HUES6 (cell line): ENCODE measurements around the gene CD9.
"Not testable (repeated sequence)": the region's sequence is repeated elsewhere in the genome, so short reads cannot be mapped to it uniquely, and the experiment has no call there.

Experiments used
- H3K27ac ChIP-seq: 2 replicates; pipeline ENCODE4 v1.7.0; 2013; ENCODE audit warnings: low read depth, mild to moderate bottlenecking, low read length, inconsistent platforms
- H3K27me3 ChIP-seq: 2 replicates; pipeline ENCODE4 v1.6.1; 2013; ENCODE audit warnings: low read length; ENCODE audit not compliant: control insufficient read depth, insufficient read depth
- H3K36me3 ChIP-seq: 2 replicates; pipeline ENCODE4 v1.6.1; 2013; ENCODE audit warnings: low read length; ENCODE audit not compliant: control insufficient read depth, insufficient read depth
- H3K4me1 ChIP-seq: 2 replicates; pipeline ENCODE4 v1.6.1; 2013; ENCODE audit warnings: low read length; ENCODE audit not compliant: control insufficient read depth, insufficient read depth
- H3K4me3 ChIP-seq: 2 replicates; pipeline ENCODE4 v1.5.1; 2013; ENCODE audit warnings: low read depth, low read length
- H3K9ac ChIP-seq: one replicate; pipeline ENCODE4 v1.6.1; 2013; ENCODE audit warnings: mild to moderate bottlenecking, low read length
- H3K9me3 ChIP-seq: 2 replicates; pipeline ENCODE4 v1.6.1; 2013; ENCODE audit warnings: low read depth, low read length; ENCODE audit not compliant: control insufficient read depth, insufficient read depth

Gene CD9

DNA sequence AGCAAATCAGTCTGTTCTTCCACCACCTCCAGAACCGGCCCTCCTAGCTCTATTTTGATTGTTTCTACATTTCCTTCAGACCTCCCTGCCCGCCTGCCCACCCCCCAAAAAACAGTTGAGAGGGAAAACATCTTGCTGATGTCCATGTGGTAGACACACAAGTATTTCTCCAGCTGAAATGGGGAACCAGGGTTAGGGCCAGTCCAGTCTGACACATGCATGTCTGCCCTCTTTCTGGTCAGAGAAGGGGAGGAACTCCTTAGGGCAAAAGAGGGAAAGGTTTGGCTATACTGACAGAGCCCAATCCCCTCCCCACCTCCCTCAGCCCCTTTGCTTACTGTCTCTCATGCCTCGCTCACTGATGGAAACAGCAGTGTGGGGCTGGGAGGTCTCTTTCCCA is 3.4 kb downstream of the CD9 start:
- Histone ChIP-seq H3K27ac (no peak overlapping the region), H3K9me3 (no peaks in the 10 kb centered on the region), H3K27me3 (peaks cover 18% of the 10 kb centered on the region), H3K9ac (no peak overlapping the region), H3K4me1 (peaks cover 76% of the 10 kb centered on the region), H3K4me3 (no peak overlapping the region), H3K36me3 (peaks cover 14% of the 10 kb centered on the region)

DNA sequence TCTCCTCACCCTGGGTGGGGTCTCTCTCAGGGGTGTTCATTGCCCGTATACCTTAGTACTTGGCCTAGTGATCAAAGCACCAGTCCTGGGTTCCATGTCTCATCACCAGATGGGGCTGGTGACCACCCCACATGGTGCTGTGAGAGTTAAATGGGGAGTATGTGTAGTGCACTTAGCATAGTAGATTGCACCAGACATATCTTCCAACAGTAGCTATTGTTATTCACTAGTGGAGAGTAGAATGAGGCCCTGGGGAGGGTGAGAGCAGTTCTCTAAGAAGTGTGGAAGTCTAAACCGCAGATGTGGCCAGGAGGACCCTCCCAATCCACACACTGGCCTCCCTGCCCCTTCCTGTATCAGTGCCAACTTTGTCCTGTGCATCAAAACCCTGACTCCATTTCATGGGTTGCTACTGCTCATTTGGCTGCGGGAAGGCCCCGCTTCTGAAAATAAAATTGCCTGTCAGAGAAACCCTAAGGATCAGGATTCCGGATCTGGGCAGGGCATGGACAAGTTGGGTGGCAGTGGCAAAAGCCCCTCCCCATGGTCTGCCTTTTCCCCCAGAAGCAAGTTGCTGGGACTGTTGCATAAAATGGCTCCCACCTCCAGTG is 4.4 kb downstream of the CD9 start:
- Histone ChIP-seq H3K36me3 (peaks cover 17% of the 10 kb centered on the region), H3K4me1 (peaks cover 70% of the 10 kb centered on the region), H3K9ac (peak overlapping the region; percentile 76), H3K27me3 (peaks cover 15% of the 10 kb centered on the region; the same call in 1 of the 2 replicates), H3K4me3 (peak overlapping the region; percentile 16; the same call in 1 of the 2 replicates), H3K9me3 (no peaks in the 10 kb centered on the region), H3K27ac (peak overlapping the region; percentile 81)

DNA sequence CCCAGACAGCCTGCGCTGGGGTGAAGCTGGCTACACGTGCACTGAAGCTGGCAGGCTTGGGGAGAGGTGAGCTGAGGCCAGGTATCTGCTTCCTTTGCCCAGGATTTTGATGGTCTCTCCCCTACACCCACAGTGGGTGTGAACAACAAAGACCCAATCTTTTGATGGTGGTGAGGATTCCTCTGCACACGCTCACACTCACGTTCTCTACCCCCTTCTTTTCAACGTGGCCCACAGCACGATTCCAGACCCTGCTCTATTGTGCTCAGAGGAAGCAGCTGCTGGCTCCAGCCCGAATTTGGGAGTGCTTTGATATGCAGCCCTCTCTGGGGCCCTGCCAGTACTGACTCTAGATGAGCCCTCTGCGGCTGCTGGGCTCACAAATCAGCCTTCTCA is 4.9 kb downstream of the CD9 start:
- peaks cover 17% of the 10 kb centered on the region for H3K36me3 ChIP-seq
- peaks cover 15% of the 10 kb centered on the region; the same call in 1 of the 2 replicates for H3K27me3 ChIP-seq
- peaks cover 75% of the 10 kb centered on the region for H3K4me1 ChIP-seq
- peak overlapping the region; percentile 16; the same call in 1 of the 2 replicates for H3K4me3 ChIP-seq
- no peaks in the 10 kb centered on the region for H3K9me3 ChIP-seq
- H3K27ac ChIP-seq: peak overlapping the region; percentile 81
- peak overlapping the region; percentile 76 for H3K9ac ChIP-seq

DNA sequence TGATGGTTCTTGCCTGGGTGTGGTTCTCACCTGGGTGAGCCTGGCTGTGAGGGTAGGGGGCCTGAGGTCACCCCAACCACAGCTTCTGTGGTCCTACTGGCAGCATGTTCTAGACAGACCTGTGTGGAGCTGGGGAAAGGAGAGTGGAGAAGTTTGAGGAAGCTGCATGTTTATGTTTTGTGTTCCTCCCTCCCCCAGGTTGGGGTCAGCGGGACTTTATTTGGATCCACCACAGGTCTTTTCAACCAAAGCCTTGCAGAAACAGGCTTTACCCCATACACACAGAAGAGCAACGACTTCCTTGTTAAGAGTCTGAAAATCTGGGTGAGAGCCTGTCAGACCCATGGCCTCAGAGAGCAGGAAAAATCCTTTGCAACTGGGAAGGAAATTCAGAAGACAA is 5.6 kb downstream of the CD9 start:
- Histone ChIP-seq H3K9ac (peak overlapping the region; percentile 76), H3K36me3 (peaks cover 17% of the 10 kb centered on the region), H3K4me1 (peaks cover 78% of the 10 kb centered on the region), H3K27ac (peak overlapping the region; percentile 81), H3K9me3 (no peaks in the 10 kb centered on the region), H3K4me3 (no peak overlapping the region), H3K27me3 (peaks cover 14% of the 10 kb centered on the region; the same call in 1 of the 2 replicates)

DNA sequence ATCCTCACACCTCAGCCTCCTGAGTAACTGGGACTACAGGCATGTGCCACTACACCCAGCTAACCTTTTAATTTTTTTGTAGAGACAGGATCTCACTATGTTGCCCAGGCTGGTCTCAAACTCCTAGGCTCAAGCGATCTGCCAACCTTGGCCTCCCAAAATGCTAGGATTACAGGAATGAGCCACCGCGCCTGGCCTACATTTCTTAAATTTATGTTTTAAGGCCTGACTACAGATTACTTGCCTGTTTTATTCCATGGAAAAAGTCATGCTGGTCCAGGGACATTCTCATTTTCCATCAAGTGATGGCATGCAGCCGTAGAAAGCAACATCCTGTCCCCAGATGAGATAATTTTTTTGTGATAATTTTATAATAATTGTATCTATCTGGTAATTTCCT is 6.1 kb downstream of the CD9 start:
- Histone ChIP-seq H3K9me3 (no peaks in the 10 kb centered on the region), H3K36me3 (peaks cover 20% of the 10 kb centered on the region), H3K27ac (peak overlapping the region; percentile 81; the same call in 1 of the 2 replicates), H3K9ac (no peak overlapping the region), H3K4me1 (peaks cover 79% of the 10 kb centered on the region), H3K4me3 (no peak overlapping the region), H3K27me3 (peaks cover 8% of the 10 kb centered on the region; the same call in 1 of the 2 replicates)

DNA sequence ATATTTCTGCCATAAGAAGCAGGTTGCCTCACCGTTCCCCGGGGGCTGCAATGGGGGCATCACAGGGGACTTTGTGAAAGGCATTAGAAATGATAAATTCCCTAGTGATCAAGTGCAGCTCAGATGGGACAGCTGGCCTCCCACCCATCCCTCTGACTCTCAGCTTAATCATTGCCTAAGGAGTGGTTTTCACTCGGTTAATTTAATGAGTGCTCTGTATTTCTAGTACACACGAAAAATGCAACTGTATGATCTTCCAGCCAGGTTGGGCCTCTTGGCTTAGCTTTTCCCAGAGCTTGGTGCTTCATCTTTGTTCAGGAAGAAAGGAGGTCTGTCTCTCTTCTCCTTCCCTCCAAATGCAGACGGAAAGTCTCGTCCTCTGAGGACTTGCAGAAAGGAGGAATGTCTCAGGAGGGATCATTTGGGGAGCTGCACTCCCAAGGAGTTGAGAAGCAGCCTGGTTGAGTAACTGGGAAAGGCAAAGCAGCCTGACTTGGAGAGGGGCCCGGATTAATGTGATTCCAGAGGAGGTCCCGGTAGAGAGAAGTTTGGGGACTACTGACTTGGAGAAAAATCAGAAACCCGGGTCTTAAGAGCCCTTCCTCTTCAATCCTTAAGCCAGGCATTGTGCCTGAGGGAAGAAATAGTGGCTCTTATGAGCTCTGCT is 7.2 kb downstream of the CD9 start:
- Histone ChIP-seq H3K36me3 (peaks cover 23% of the 10 kb centered on the region), H3K9ac (peak overlapping the region; percentile 5), H3K27me3 (no peaks in the 10 kb centered on the region; the same call in 1 of the 2 replicates), H3K4me3 (no peak overlapping the region), H3K4me1 (peaks cover 79% of the 10 kb centered on the region), H3K9me3 (no peaks in the 10 kb centered on the region), H3K27ac (0 out of 2 replicates have a peak overlapping the region, but pooled peaks have one; percentile 8)

DNA sequence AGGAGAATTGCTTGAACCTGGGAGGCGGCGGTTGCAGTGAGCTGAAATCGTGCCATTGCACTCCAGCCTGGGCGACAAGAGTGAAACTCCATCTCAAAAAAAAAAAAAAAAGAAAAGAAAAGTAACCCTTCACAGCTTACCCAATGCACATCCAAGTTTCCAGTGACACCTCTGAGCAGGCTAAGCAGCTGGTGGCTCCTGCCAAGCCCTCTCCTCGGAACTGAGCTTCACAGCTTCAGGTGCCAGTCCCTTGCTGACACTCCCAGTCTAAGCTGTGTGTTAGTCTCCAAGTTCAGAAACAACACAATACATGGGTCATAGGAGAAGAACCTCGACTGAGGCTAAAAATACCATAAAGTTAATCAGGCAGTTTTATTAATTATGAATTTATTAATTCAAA is 7.9 kb downstream of the CD9 start:
- no peaks in the 10 kb centered on the region for H3K27me3 ChIP-seq
- H3K27ac ChIP-seq: no peak overlapping the region
- H3K36me3 ChIP-seq: peaks cover 24% of the 10 kb centered on the region; the same call in 1 of the 2 replicates
- no peak overlapping the region for H3K9ac ChIP-seq
- no peaks in the 10 kb centered on the region for H3K9me3 ChIP-seq
- H3K4me3 ChIP-seq: no peak overlapping the region
- H3K4me1 ChIP-seq: peaks cover 79% of the 10 kb centered on the region

DNA sequence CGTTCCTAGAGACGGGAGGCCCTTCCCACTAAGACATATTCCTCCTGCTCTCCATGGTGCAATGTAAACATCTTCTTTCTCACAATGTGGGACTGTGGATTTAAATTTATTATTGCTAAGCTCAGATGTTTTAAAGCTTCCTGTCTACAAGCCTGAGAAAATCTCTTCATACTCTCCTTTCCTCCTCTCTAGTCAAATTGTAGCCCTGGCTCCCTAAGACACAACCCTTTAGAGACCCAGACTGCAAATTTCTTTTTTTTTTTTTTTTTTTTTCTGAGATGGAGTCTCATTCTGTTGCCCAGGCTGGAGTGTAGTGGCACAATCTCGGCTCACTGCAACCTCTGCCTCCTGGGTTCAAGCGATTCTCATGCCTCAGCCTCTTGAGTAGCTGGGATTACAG is 9.2 kb downstream of the CD9 start:
- not testable (repeated sequence) for H3K4me3 ChIP-seq, H3K9ac ChIP-seq, H3K27ac ChIP-seq, H3K9me3 ChIP-seq, H3K27me3 ChIP-seq
- peaks cover 24% of the 10 kb centered on the region; the same call in 1 of the 2 replicates for H3K36me3 ChIP-seq
- peaks cover 79% of the 10 kb centered on the region for H3K4me1 ChIP-seq

DNA sequence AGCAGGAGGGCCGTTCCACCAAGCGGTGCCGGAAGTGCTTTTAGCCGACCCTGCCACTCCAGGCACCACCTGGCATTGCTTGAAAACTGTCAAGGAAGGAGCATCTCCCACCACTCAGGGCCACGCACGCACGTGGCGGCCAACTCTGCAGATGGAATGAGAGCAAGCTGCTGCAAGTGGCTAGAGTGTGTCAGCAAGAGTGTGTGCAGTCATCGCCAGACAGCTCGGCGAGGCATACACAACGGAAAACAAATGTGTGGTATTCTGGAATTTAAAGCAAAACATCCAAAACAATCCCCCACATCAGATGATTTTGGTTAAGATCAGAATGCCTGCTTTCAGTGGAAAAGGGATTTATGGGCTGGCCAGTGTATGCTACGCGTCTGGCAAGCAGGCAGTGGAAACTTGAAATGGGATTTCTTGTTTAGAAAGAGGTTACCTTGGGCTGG is 11.2 kb downstream of the CD9 start:
- H3K4me1 ChIP-seq: peaks cover 79% of the 10 kb centered on the region
- no peaks in the 10 kb centered on the region for H3K9me3 ChIP-seq
- no peak overlapping the region for H3K4me3 ChIP-seq
- H3K27ac ChIP-seq: peak overlapping the region; percentile 57; the same call in 1 of the 2 replicates
- H3K9ac ChIP-seq: no peak overlapping the region
- no peaks in the 10 kb centered on the region for H3K27me3 ChIP-seq
- H3K36me3 ChIP-seq: peaks cover 26% of the 10 kb centered on the region; the same call in 1 of the 2 replicates

DNA sequence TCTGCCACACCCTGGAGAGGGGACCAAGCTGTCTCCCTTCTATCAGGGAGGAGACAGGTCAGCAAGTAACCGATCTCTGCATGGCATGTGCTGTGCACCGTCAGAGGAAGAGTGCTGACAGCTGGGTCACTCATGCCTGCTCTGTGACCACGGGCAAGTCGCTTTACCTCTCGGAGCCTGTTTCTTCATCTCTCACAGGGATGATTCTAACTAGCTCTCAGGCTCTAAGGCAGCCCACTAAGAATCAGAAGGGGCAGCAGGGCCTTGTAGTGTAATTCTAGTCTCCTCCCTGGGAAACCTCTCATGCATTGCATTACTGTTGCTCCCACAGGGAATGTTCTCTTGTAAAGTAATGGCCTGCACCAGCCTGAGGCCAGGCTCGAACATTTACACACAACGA is 11.9 kb downstream of the CD9 start:
- no peak overlapping the region for H3K9ac ChIP-seq
- peaks cover 79% of the 10 kb centered on the region for H3K4me1 ChIP-seq

DNA sequence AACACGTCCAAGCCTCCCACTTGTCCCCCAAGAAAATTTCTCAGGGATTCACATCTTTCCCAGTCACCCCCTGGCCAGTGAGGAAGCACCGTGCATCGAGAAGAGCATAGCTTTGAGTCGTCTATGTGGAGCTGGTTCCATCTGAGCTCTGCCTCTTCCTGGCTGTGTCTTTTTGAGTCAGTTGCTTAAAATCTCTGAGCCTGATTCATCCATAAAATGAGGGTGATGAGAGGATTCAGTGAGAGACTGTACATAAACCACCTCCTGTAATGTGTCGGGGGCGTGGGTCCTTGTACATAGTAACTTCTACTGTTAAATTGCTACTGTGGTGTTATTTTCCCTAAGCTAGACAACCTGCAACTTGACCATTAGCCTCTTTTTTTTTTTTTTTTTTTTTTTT is 13.8 kb downstream of the CD9 start:
- Histone ChIP-seq H3K4me1 (peaks cover 86% of the 10 kb centered on the region), H3K4me3 (no peak overlapping the region), H3K36me3 (peaks cover 33% of the 10 kb centered on the region), H3K9ac (peak overlapping the region; percentile 2), H3K27ac (peak overlapping the region; percentile 89), H3K27me3 (no peaks in the 10 kb centered on the region), H3K9me3 (no peaks in the 10 kb centered on the region)

More for the DNA sequence above, 11.9 kb downstream of the CD9 start:
- Histone ChIP-seq H3K4me3 (no peak overlapping the region), H3K9me3 (no peaks in the 10 kb centered on the region), H3K27me3 (no peaks in the 10 kb centered on the region), H3K27ac (peak overlapping the region; percentile 57; the same call in 1 of the 2 replicates), H3K36me3 (peaks cover 32% of the 10 kb centered on the region)
